ENCODE measurements around the gene JADE3. TPM values are rescaled to one million over a fixed set of nuclear protein-coding genes. Genes with fewer than 3 reads are reported as not detected.
"Not testable (repeated sequence)": the region's sequence is repeated elsewhere in the genome, so short reads cannot be mapped to it uniquely, and the experiment has no call there.

The JADE3 gene
- polyA plus RNA-seq, 3 donors = 23.0 to 27.2 (median 24.3) TPM

- no peak for DNase-seq
These were observed 8.0 kb downstream of the JADE3 start for GRCh38 chrX:46920235-46920634.

GRCh38 chrX:46922611-46923010 lies 10.4 kb downstream of the JADE3 start:
- DNase-seq = no peak

GRCh38 chrX:46927718-46928117 lies 15.5 kb downstream of the JADE3 start:
- DNase-seq = no peak

- no peak for DNase-seq
These were observed 17.4 kb downstream of the JADE3 start for GRCh38 chrX:46929439-46930261.

- DNase-seq = no peak
These were observed 23.1 kb downstream of the JADE3 start for GRCh38 chrX:46935295-46935694.

GRCh38 chrX:46938589-46938988 lies 26.4 kb downstream of the JADE3 start:
- no peak for DNase-seq

- DNase-seq = no peak
These were observed 29.1 kb downstream of the JADE3 start for GRCh38 chrX:46941341-46941740.

GRCh38 chrX:46953137-46953527 lies 40.9 kb downstream of the JADE3 start:
- no peak for DNase-seq

- no peak for DNase-seq
These were observed 41.4 kb downstream of the JADE3 start for GRCh38 chrX:46953597-46953996.

GRCh38 chrX:46954716-46955115 lies 42.5 kb downstream of the JADE3 start:
- DNase-seq = no peak

- DNase-seq = not testable (repeated sequence)
These were observed 44.4 kb downstream of the JADE3 start for GRCh38 chrX:46956589-46956988.

GRCh38 chrX:46957297-46957696 lies 45.1 kb downstream of the JADE3 start:
- DNase-seq = no peak

GRCh38 chrX:46959101-46959500 lies 46.9 kb downstream of the JADE3 start:
- no peak for DNase-seq

- no peak for DNase-seq
These were observed 47.9 kb downstream of the JADE3 start for GRCh38 chrX:46959985-46960700.

GRCh38 chrX:46961097-46961496 lies 48.9 kb downstream of the JADE3 start:
- DNase-seq = no peak

GRCh38 chrX:46961574-46962283 lies 49.5 kb downstream of the JADE3 start:
- no peak for DNase-seq

- no peak for DNase-seq
These were observed 53.0 kb downstream of the JADE3 start for GRCh38 chrX:46965125-46965758.

GRCh38 chrX:46967547-46967946 lies 55.3 kb downstream of the JADE3 start:
- no peak for DNase-seq

GRCh38 chrX:46977046-46977445 lies 64.8 kb downstream of the JADE3 start:
- DNase-seq = not testable (repeated sequence)

- no peak for DNase-seq
These were observed 66.4 kb downstream of the JADE3 start for GRCh38 chrX:46978341-46979291.

GRCh38 chrX:46984705-46985104 lies 72.5 kb downstream of the JADE3 start:
- DNase-seq = no peak

Data from renal pelvis (tissue), 4 donors.